H9 (cell line): Measurements from ENCODE around the gene NLGN4X. TPM values are rescaled to one million over a fixed set of nuclear protein-coding genes. Genes with fewer than 3 reads are reported as not detected.
"Not testable (repeated sequence)": the region's sequence is repeated elsewhere in the genome, so short reads cannot be mapped to it uniquely, and the experiment has no call there.

Experiments used
- DNase-seq: peaks from one replicate; pipeline ENCODE4 v3.0.0-alpha.2; 2017
- H2AFZ ChIP-seq: one replicate; pipeline ENCODE4 v1.6.1; 2013; ENCODE audit warnings: mild to moderate bottlenecking, low read length, control low read depth, moderate library complexity
- H2AK5ac ChIP-seq: 2 replicates; pipeline ENCODE4 v1.6.1; 2013; ENCODE audit warnings: low read length, control low read depth, mixed read lengths; ENCODE audit not compliant: insufficient read length
- H2BK120ac ChIP-seq: one replicate; pipeline ENCODE4 v1.6.1; 2013; ENCODE audit warnings: low read depth, mild to moderate bottlenecking, low read length, control low read depth, inconsistent platforms; ENCODE audit not compliant: poor library complexity, severe bottlenecking
- H2BK12ac ChIP-seq: 2 replicates; pipeline ENCODE4 v1.6.1; 2013; ENCODE audit warnings: low read length, control low read depth, mixed read lengths, low read depth; ENCODE audit not compliant: insufficient read length
- H2BK15ac ChIP-seq: 2 replicates; pipeline ENCODE4 v1.6.1; 2013; ENCODE audit warnings: low read depth, low read length, control low read depth
- H2BK20ac ChIP-seq: one replicate; pipeline ENCODE4 v1.6.1; 2013; ENCODE audit warnings: low read depth, mild to moderate bottlenecking, low read length, control low read depth, inconsistent platforms; ENCODE audit not compliant: poor library complexity, severe bottlenecking
- H2BK5ac ChIP-seq: 2 replicates; pipeline ENCODE4 v1.6.1; 2013; ENCODE audit warnings: low read length, control low read depth, mixed read lengths; ENCODE audit not compliant: insufficient read length
- H3K14ac ChIP-seq: 2 replicates; pipeline ENCODE4 v1.6.1; 2013; ENCODE audit warnings: low read length, control low read depth; ENCODE audit not compliant: insufficient read depth
- H3K18ac ChIP-seq: 2 replicates; pipeline ENCODE4 v1.6.1; 2013; ENCODE audit warnings: low read depth, mild to moderate bottlenecking, mixed read lengths, low read length, control low read depth; ENCODE audit not compliant: insufficient read length
- H3K23ac ChIP-seq: 2 replicates; pipeline ENCODE4 v1.6.1; 2013; ENCODE audit warnings: low read length, control low read depth, mixed read lengths, low read depth; ENCODE audit not compliant: insufficient read length
- H3K23me2 ChIP-seq: 2 replicates; pipeline ENCODE4 v1.6.1; 2013; ENCODE audit warnings: low read depth, mild to moderate bottlenecking, mixed read lengths, low read length, control low read depth; ENCODE audit not compliant: insufficient read length, poor library complexity, severe bottlenecking
- H3K27ac ChIP-seq: 2 replicates; pipeline ENCODE4 v1.5.1; 2013; ENCODE audit warnings: low read length, control low read depth, mixed read lengths, low read depth; ENCODE audit not compliant: insufficient read length
- H3K27me3 ChIP-seq: 2 replicates; pipeline ENCODE4 v1.6.1; 2013; ENCODE audit warnings: low read length, control low read depth, inconsistent platforms; ENCODE audit not compliant: insufficient read depth
- H3K4ac ChIP-seq: 2 replicates; pipeline ENCODE4 v1.6.1; 2013; ENCODE audit warnings: low read depth, mild to moderate bottlenecking, control low read depth, inconsistent platforms, low read length, moderate library complexity
- H3K4me1 ChIP-seq: 2 replicates; pipeline ENCODE4 v1.6.1; 2013; ENCODE audit warnings: low read length, control low read depth, inconsistent platforms; ENCODE audit not compliant: insufficient read depth
- H3K4me2 ChIP-seq: 2 replicates; pipeline ENCODE4 v1.6.1; 2013; ENCODE audit warnings: low read length, control low read depth, mixed read lengths; ENCODE audit not compliant: insufficient read length, insufficient read depth
- H3K56ac ChIP-seq: 2 replicates; pipeline ENCODE4 v1.6.1; 2013; ENCODE audit warnings: low read depth, mild to moderate bottlenecking, mixed read lengths, low read length, control low read depth; ENCODE audit not compliant: insufficient read length
- H3K79me1 ChIP-seq: 2 replicates; pipeline ENCODE4 v1.6.1; 2013; ENCODE audit warnings: low read depth, mild to moderate bottlenecking, moderate library complexity, low read length, control low read depth, inconsistent platforms; ENCODE audit not compliant: insufficient read depth, poor library complexity, severe bottlenecking
- H3K79me2 ChIP-seq: 2 replicates; pipeline ENCODE4 v1.6.1; 2013; ENCODE audit warnings: low read length, control low read depth, inconsistent platforms; ENCODE audit not compliant: insufficient read depth
- H3K9ac ChIP-seq: 2 replicates; pipeline ENCODE4 v1.6.1; 2013; ENCODE audit warnings: low read length, control low read depth, mixed read lengths; ENCODE audit not compliant: insufficient read length; ENCODE audit errors: extremely low read depth
- H3K9me3 ChIP-seq: one replicate; pipeline ENCODE4 v1.6.1; 2013; ENCODE audit warnings: low read depth, low read length, inconsistent platforms; ENCODE audit not compliant: control insufficient read depth
- H3T11ph ChIP-seq: one replicate; pipeline ENCODE4 v1.6.1; 2013; ENCODE audit warnings: mild to moderate bottlenecking, low read length, control low read depth, inconsistent platforms
- H4K20me1 ChIP-seq: one replicate; pipeline ENCODE4 v1.6.1; 2013; ENCODE audit not compliant: control insufficient read depth, insufficient read length, insufficient read depth
- H4K5ac ChIP-seq: 2 replicates; pipeline ENCODE4 v1.6.1; 2013; ENCODE audit warnings: low read depth, mild to moderate bottlenecking, mixed read lengths, low read length, control low read depth; ENCODE audit not compliant: insufficient read length
- H4K8ac ChIP-seq: replicated peaks from 2 replicates; pipeline ENCODE4 v1.6.1; 2013; ENCODE audit warnings: low read length, control low read depth, mixed read lengths, low read depth; ENCODE audit not compliant: insufficient read length
- H4K91ac ChIP-seq: 2 replicates; pipeline ENCODE4 v1.6.1; 2013; ENCODE audit warnings: low read depth, mild to moderate bottlenecking, moderate library complexity, mixed read lengths, low read length, control low read depth; ENCODE audit not compliant: insufficient read length
- H3K27ac Mint-ChIP-seq, 3 experiments: 2 replicates in 2 of 3; 3 replicates in 1 of 3; pipeline ENCODE4 v1.8.0; 2020 to 2021; ENCODE audit warnings: mixed read lengths in 3 of 3, mild to moderate bottlenecking in 1 of 3, moderate library complexity in 1 of 3
- H3K27me3 Mint-ChIP-seq: 2 replicates; pipeline ENCODE4 v1.8.0; 2021; ENCODE audit warnings: low read depth, mild to moderate bottlenecking, moderate library complexity, mixed read lengths
- H3K36me3 Mint-ChIP-seq, 3 experiments: 2 replicates in 2 of 3; 3 replicates in 1 of 3; pipeline ENCODE4 v1.8.0; 2020 to 2021; ENCODE audit warnings: low read depth in 3 of 3, mixed read lengths in 3 of 3; ENCODE audit not compliant: insufficient read depth in 1 of 3
- H3K4me1 Mint-ChIP-seq, 2 experiments: 2 replicates each; pipeline ENCODE4 v1.8.0; 2020; ENCODE audit warnings: mixed read lengths in 2 of 2
- H3K4me3 Mint-ChIP-seq, 2 experiments: 2 replicates in 1 of 2; 3 replicates in 1 of 2; pipeline ENCODE4 v1.8.0; 2020 to 2021; ENCODE audit warnings: mild to moderate bottlenecking in 2 of 2, mixed read lengths in 2 of 2, moderate library complexity in 1 of 2
- H3K9me3 Mint-ChIP-seq, 2 experiments: 2 replicates in 1 of 2; 3 replicates in 1 of 2; pipeline ENCODE4 v1.8.0; 2020; ENCODE audit warnings: mild to moderate bottlenecking in 2 of 2, mixed read lengths in 2 of 2, moderate library complexity in 1 of 2
- CTCF ChIP-seq: fragments of 200-600 bp; sonication (generic); conservative IDR thresholded peaks from 3 replicates; pipeline ENCODE4 v1.8.0; 2021; ENCODE audit warnings: antibody characterized with exemption, mild to moderate bottlenecking
- WGBS: extraction: QIAGEN DNeasy Blood & Tissue Kit; methylation state at CpG from one replicate; pipeline ENCODE4 v1.1.7; 2013; ENCODE audit warnings: missing lambda C conversion rate, low lambda C conversion rate, mixed read lengths; ENCODE audit not compliant: insufficient read length; ENCODE audit errors: extremely low coverage; 5-methylcytosine and 5-hydroxymethylcytosine counted together
- total RNA-seq: library from RNA; stranded (reverse); gene quantifications from 2 replicates; pipeline ENCODE4 v1.2.1, GENCODE V29; 2021

Gene NLGN4X
- total RNA-seq, 1 experiment from 2014 or later = 111 TPM

GRCh38 chrX:5907207-5907606, 321.5 kb downstream of the NLGN4X start:
- Histone ChIP-seq H3K4me1 (peaks cover 2% of the 10 kb centered on the region; the same call in 1 of the 2 replicates), H2AK5ac (no peak overlapping the region), H2BK120ac (no peak overlapping the region), H3K27ac (no peak overlapping the region), H3T11ph (no peak overlapping the region), H2BK15ac (no peak overlapping the region), H3K79me2 (no peaks in the 10 kb centered on the region), H3K4ac (no peak overlapping the region), H4K91ac (no peak overlapping the region), H2BK12ac (no peak overlapping the region), H3K23me2 (no peaks in the 10 kb centered on the region), H3K56ac (no peak overlapping the region), H4K5ac (no peak overlapping the region), H3K23ac (no peak overlapping the region), H3K9ac (no peak overlapping the region), H3K79me1 (no peaks in the 10 kb centered on the region), H4K8ac (no peak overlapping the region), H3K14ac (no peak overlapping the region), H3K4me2 (no peak overlapping the region), H2BK5ac (no peak overlapping the region), H3K9me3 (peaks cover 3% of the 10 kb centered on the region), H4K20me1 (no peaks in the 10 kb centered on the region), H2AFZ (no peak overlapping the region), H3K27me3 (no peaks in the 10 kb centered on the region), H3K18ac (no peak overlapping the region), H2BK20ac (no peak overlapping the region)
- Mint-ChIP-seq H3K9me3 (peaks cover 7% of the 10 kb centered on the region in 2 experiments), H3K4me3 (no peak overlapping the region), H3K27me3 (no peaks in the 10 kb centered on the region), H3K27ac (peak overlapping the region in 2 of 3 experiments; percentile 63 to 73; a peak in 2 of 7 replicates), H3K36me3 (peaks cover 48 to 69% (median 63%) of the 10 kb centered on the region in 3 experiments), H3K4me1 (peaks cover 28 to 30% of the 10 kb centered on the region in 2 experiments)
- no CpG with 5 or more reads among the region's 6 CpGs for WGBS
- DNase-seq = peak; percentile 41
- TF ChIP-seq CTCF = no peak

- not testable (repeated sequence) for H4K8ac ChIP-seq, H2AK5ac ChIP-seq, H4K20me1 ChIP-seq, H3K9me3 ChIP-seq, H3K9me3 Mint-ChIP-seq, H3K4me2 ChIP-seq, H2BK12ac ChIP-seq, H2BK15ac ChIP-seq, H3K23me2 ChIP-seq, H3K27me3 Mint-ChIP-seq, H3K56ac ChIP-seq, H2BK20ac ChIP-seq, H3K27ac ChIP-seq, DNase-seq, H2BK120ac ChIP-seq, H4K91ac ChIP-seq, H3K79me1 ChIP-seq, H3K18ac ChIP-seq, H3T11ph ChIP-seq, H3K4ac ChIP-seq, H3K4me1 ChIP-seq, H4K5ac ChIP-seq, H3K79me2 ChIP-seq, H3K23ac ChIP-seq, H3K4me3 Mint-ChIP-seq, H3K14ac ChIP-seq, H2BK5ac ChIP-seq, H3K9ac ChIP-seq, H3K27me3 ChIP-seq, H2AFZ ChIP-seq
- no CpG with 5 or more reads among the region's 18 CpGs for WGBS
- Mint-ChIP-seq H3K27ac (0 out of 7 replicates have a peak overlapping the region, but pooled peaks of 1 of the 3 experiments have one; percentile 8), H3K4me1 (peaks cover 12 to 13% of the 10 kb centered on the region in 2 experiments), H3K36me3 (peaks cover 42 to 68% (median 65%) of the 10 kb centered on the region in 3 experiments)
Measured at GRCh38 chrX:5903586-5904190, 325.0 kb downstream of the NLGN4X start.
